Heart left ventricle (tissue), 13 donors: ENCODE results near the gene STAB1.

Experiments used
- POLR2A ChIP-seq, 2 donors: fragments of 450-650 bp; IDR thresholded peaks; one replicate each; pipeline ENCODE4 v1.6.1; 2017; ENCODE audit warnings: antibody characterized with exemption in 2 of 2, mild to moderate bottlenecking in 2 of 2, moderate library complexity in 2 of 2
- TF ChIP-seq, protein P1 (sequence below), 12 donors: fragments of 200-600 bp; sonication (generic) in 4 of 12; IDR thresholded peaks; one replicate each; pipeline versions ENCODE4 v1.5.0 to v1.8.0; 2018 to 2022; ENCODE audit warnings: antibody characterized with exemption in 12 of 12, mild to moderate bottlenecking in 5 of 12
- donor health status: ischemic (EF 13 %, LVEDD 7.1; RV severe dilation, severe dysfunction).
- donor health status: DM: no; HTN: yes; CAD: no.
- donor health status: DM: no; HTN: no; CAD: no.
- donor health status: ischemic (EF 25% LVEDD 6.9; RV normal size, moderate dysfunction).
- donor health status: ischemic (EF 25% LVEDD 5.7; RV mildly dilated, moderate dysfunction).
- donor health status: ischemic (EF 35%, LVEDD 5.7; RV mildly dilated, moderate dysfunction).
- donor health status: nonischemic (EF 11% LVEDD 7.7; RV severe dilation, severe dysfunction).
- donor health status: DM: yes; HTN: yes; CAD: no.
- donor health status: PGD.
- donor health status: ischemic (EF 29% LVEDD 5.4; RV normal size, mild dysfunction).
- donor health status: nonischemic (EF 23%, LVEDD 6.1; RV moderate dilation, normal function).

DNA sequence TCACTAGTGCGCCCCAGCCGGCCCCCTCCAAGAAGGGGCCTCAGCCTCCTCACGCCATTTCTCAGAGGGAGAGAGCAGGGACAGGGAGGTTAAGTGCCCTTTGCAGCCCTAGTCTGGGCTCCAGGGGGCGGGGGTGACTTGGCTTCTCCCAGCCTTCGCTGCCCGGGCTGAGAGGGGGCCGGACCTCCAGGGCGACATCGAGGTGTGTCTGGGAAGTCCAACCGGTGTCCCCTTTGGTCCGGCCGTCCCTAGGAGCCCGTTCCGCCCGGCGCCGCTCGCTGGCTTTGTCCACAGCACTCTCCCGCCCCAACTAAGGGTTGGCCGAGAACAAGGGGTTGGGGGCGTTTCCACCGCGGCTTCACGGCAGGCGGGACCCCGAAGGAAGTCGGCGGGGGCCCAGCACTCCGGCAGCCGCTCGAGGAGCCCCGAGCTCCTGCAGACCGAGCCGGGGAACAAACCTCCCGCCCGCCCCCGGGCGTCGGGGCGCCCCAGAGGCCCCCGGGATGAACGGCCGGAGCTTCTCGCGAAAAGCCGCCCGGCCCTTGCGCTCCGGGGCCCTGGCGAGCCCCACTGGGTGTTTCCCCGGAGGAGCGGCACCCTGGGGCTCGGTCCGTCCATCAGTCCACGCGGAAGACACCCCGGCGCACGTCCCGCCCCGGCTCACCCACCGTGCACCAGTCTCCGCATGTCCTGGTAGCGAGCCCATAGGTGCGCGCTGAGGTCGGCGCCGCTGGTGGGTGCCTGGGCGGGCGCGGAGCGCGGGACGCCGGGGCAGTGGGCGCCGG lies 37.9 kb downstream of the STAB1 start:
- TF ChIP-seq, protein P1, sequence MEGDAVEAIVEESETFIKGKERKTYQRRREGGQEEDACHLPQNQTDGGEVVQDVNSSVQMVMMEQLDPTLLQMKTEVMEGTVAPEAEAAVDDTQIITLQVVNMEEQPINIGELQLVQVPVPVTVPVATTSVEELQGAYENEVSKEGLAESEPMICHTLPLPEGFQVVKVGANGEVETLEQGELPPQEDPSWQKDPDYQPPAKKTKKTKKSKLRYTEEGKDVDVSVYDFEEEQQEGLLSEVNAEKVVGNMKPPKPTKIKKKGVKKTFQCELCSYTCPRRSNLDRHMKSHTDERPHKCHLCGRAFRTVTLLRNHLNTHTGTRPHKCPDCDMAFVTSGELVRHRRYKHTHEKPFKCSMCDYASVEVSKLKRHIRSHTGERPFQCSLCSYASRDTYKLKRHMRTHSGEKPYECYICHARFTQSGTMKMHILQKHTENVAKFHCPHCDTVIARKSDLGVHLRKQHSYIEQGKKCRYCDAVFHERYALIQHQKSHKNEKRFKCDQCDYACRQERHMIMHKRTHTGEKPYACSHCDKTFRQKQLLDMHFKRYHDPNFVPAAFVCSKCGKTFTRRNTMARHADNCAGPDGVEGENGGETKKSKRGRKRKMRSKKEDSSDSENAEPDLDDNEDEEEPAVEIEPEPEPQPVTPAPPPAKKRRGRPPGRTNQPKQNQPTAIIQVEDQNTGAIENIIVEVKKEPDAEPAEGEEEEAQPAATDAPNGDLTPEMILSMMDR (IDR thresholded peaks at IDR 0.05) = no peak
- TF ChIP-seq POLR2A (IDR thresholded peaks at IDR 0.05) = no peak
